Panc1 (cell line): Measurements from ENCODE around the gene MYEF2. TPM values are rescaled to one million over a fixed set of nuclear protein-coding genes. Genes with fewer than 3 reads are reported as not detected.

Experiments used
- ATAC-seq: fragments of 200-7000 bp; cut with Tn5 transposase; 2 replicates; pipeline ENCODE4 v1.9.1; 2020; ENCODE audit warnings: mild to moderate bottlenecking, moderate library complexity
- BruUV-seq: library from RNA; stranded (reverse); fragments of 400-500 nt; replicated peaks from 2 replicates; lab custom pipeline; 2021; lab: Mats Ljungman, UMichigan
- CTCF ChIA-PET: fragments of 300-600 bp; sonication (Branson Sonifier 250); formaldehyde crosslinking; loops from one replicate; lab custom pipeline; 2022; ENCODE audit warnings: antibody characterized with exemption; lab: Charles Lee
- POLR2A ChIA-PET: fragments of 300-600 bp; sonication (Branson Sonifier 250); formaldehyde crosslinking; loops from one replicate; lab custom pipeline; 2022; ENCODE audit warnings: antibody characterized with exemption; lab: Charles Lee
- DNase-seq: peaks from one replicate; pipeline ENCODE4 v3.0.0-alpha.2; 2010; ENCODE audit warnings: low read depth, low spot score
- H3K27ac ChIP-seq: 2 replicates; pipeline ENCODE4 v1.5.1; 2011; ENCODE audit warnings: mild to moderate bottlenecking, low read length, inconsistent platforms
- H3K27me3 ChIP-seq: fragments of 200-500 bp; sonication (Bioruptor generic); 2 replicates; pipeline ENCODE4 v1.6.0; 2014; ENCODE audit warnings: low read length, inconsistent platforms; ENCODE audit not compliant: control insufficient read depth, insufficient read depth
- H3K36me3 ChIP-seq: fragments of 200-500 bp; sonication (Bioruptor generic); 2 replicates; pipeline ENCODE4 v1.5.1; 2014; ENCODE audit warnings: inconsistent platforms, mild to moderate bottlenecking, low read length, moderate library complexity; ENCODE audit not compliant: control insufficient read depth, insufficient read depth
- H3K4me1 ChIP-seq: 2 replicates; pipeline ENCODE4 v1.5.1; 2011; ENCODE audit warnings: inconsistent platforms, mild to moderate bottlenecking, low read length, moderate library complexity; ENCODE audit not compliant: control insufficient read depth, insufficient read depth
- H3K4me3 ChIP-seq, 2 experiments: 2 replicates each; pipeline ENCODE4 v1.5.1; 2011 to 2012; ENCODE audit warnings: low read depth in 2 of 2, low read length in 2 of 2, mild to moderate bottlenecking in 2 of 2, inconsistent platforms in 1 of 2, moderate library complexity in 1 of 2
- H3K9me3 ChIP-seq: fragments of 200-500 bp; sonication (Bioruptor generic); 2 replicates; pipeline ENCODE4 v1.5.1; 2014; ENCODE audit warnings: low read depth, mild to moderate bottlenecking, inconsistent platforms, low read length, moderate library complexity; ENCODE audit not compliant: control insufficient read depth, insufficient read depth
- CTCF ChIP-seq: fragments of 450-650 bp; IDR thresholded peaks from 2 replicates; pipeline ENCODE4 v1.5.1; 2017; ENCODE audit warnings: mild to moderate bottlenecking
- POLR2AphosphoS5 ChIP-seq: IDR thresholded peaks from 2 replicates; pipeline ENCODE4 v1.6.1; 2012; ENCODE audit warnings: mild to moderate bottlenecking, low read depth, low read length, moderate library complexity
- REST ChIP-seq, 2 experiments: IDR thresholded peaks; 2 replicates each; pipeline ENCODE4 v1.6.1; 2011 to 2012; ENCODE audit warnings: low read depth in 2 of 2, control low read depth in 1 of 2, low read length in 1 of 2, mild to moderate bottlenecking in 1 of 2, moderate library complexity in 1 of 2; ENCODE audit not compliant: insufficient read depth in 1 of 2
- SIN3A ChIP-seq: IDR thresholded peaks from 2 replicates; pipeline ENCODE4 v1.6.1; 2012; ENCODE audit warnings: low read depth, mild to moderate bottlenecking, low read length, moderate library complexity, borderline replicate concordance; ENCODE audit not compliant: insufficient read depth
- TCF7L2 ChIP-seq: IDR thresholded peaks from 2 replicates; pipeline ENCODE4 v1.6.1; 2011; ENCODE audit warnings: mild to moderate bottlenecking, low read depth, low read length, inconsistent platforms
- in situ Hi-C: cut with HindIII; loops from 2 replicates; pipeline ENCODE4 v1.10.0; 2016; ENCODE audit warnings: low sequenced_read_pairs, low pct_unique_long_range_greater_than_20kb
- intact Hi-C: fragments of 100-400 bp; cut with micrococcal nuclease; formaldehyde crosslinking; loops from one replicate; pipeline ENCODE4 v1.10.0; 2022; ENCODE audit not compliant: unreplicated experiment
- total RNA-seq: library from RNA; stranded (reverse); gene quantifications from one replicate; pipeline ENCODE4 v1.2.1, GENCODE V29; 2021; ENCODE audit not compliant: unreplicated experiment

MYEF2 gene
- total RNA-seq, 1 experiment from 2014 or later = 71.3 TPM

- H3K9me3 ChIP-seq = no peaks in the 10 kb centered on the region
- H3K27me3 ChIP-seq = no peaks in the 10 kb centered on the region; the same call in none of the 2 replicates
- in situ Hi-C loops (no loop called here), intact Hi-C loops (no loop called here)
- BruUV-seq = no TSS peak
- ATAC-seq = no peak
- DNase-seq = no peak
- no peak overlapping the region for H3K27ac ChIP-seq
- no peak for TF ChIP-seq SIN3A
- TF ChIP-seq TCF7L2 = no peak
- TF ChIP-seq REST (IDR thresholded peaks at IDR 0.05; ENCODE audit: insufficient read depth in 1 of 2, low read depth in 2 of 2, low read length in 1 of 2) = no peak
- TF ChIP-seq CTCF = no peak
- TF ChIP-seq POLR2AphosphoS5 = no peak
- no peaks in the 10 kb centered on the region for H3K4me1 ChIP-seq
- CTCF ChIA-PET = no interaction called here
- H3K4me3 ChIP-seq = no peak overlapping the region
- no peaks in the 10 kb centered on the region for H3K36me3 ChIP-seq
- POLR2A ChIA-PET = no interaction called here
Measured at GRCh38 chr15:48105936-48106335, 72.2 kb downstream of the MYEF2 start.

- no peak for ATAC-seq
- intact Hi-C loops = no loop called here
Measured at GRCh38 chr15:48103647-48104046, 74.4 kb downstream of the MYEF2 start.

More at GRCh38 chr15:48103647-48104046, 74.4 kb downstream of the MYEF2 start:
- DNase-seq = no peak
- H3K4me1 ChIP-seq = no peaks in the 10 kb centered on the region
- no peaks in the 10 kb centered on the region for H3K9me3 ChIP-seq
- ChIA-PET CTCF (no interaction called here), POLR2A (no interaction called here)
- no peak overlapping the region for H3K4me3 ChIP-seq
- no peaks in the 10 kb centered on the region; the same call in 1 of the 2 replicates for H3K27me3 ChIP-seq
- BruUV-seq = no TSS peak
- H3K27ac ChIP-seq = no peak overlapping the region
- in situ Hi-C loops = no loop called here
- no peaks in the 10 kb centered on the region for H3K36me3 ChIP-seq
- TF ChIP-seq REST (IDR thresholded peaks at IDR 0.05; ENCODE audit: insufficient read depth in 1 of 2, low read depth in 2 of 2, low read length in 1 of 2) = no peak
- no peak for TF ChIP-seq SIN3A
- no peak for TF ChIP-seq TCF7L2
- no peak for TF ChIP-seq CTCF
- TF ChIP-seq POLR2AphosphoS5 = no peak
